ENCODE measurements around the gene NFYA.

DNA sequence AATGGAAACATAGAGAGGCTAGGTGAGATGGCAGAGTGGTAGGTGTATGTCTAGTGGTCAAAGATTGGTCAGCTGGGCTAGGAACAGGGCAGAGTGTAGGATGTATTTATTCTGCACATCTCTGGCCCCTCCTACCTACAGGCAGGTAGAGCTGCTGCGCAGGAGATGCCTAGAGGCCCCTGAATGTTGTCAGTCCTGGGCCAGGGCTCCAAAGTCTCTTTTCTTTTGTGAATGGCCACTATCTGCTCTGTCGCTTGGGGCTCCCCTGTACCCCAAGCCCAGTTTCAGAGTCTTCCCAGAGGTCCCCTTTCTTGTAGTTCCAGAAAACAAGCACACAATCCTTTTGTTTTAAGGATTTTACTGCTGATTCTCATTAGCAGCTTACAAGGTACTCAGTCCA, 25.5 kb upstream of the NFYA start:
- TF ChIP-seq, protein P1, sequence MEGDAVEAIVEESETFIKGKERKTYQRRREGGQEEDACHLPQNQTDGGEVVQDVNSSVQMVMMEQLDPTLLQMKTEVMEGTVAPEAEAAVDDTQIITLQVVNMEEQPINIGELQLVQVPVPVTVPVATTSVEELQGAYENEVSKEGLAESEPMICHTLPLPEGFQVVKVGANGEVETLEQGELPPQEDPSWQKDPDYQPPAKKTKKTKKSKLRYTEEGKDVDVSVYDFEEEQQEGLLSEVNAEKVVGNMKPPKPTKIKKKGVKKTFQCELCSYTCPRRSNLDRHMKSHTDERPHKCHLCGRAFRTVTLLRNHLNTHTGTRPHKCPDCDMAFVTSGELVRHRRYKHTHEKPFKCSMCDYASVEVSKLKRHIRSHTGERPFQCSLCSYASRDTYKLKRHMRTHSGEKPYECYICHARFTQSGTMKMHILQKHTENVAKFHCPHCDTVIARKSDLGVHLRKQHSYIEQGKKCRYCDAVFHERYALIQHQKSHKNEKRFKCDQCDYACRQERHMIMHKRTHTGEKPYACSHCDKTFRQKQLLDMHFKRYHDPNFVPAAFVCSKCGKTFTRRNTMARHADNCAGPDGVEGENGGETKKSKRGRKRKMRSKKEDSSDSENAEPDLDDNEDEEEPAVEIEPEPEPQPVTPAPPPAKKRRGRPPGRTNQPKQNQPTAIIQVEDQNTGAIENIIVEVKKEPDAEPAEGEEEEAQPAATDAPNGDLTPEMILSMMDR (conservative IDR thresholded peaks at IDR 0.05; ENCODE audit: low read length) = no peak
- no peak for TF ChIP-seq EZH2phosphoT487 (IDR thresholded peaks at IDR 0.05; ENCODE audit: borderline replicate concordance, low read depth, low read length)

Measured in OCI-LY7 (cell line).